Inflammatory macrophage treated with lipopolysaccharide for 1 hour (primary cell): ENCODE measurements around the gene CDPF1.

Source experiments
- DNase-seq, 2 donors: peaks; one replicate each; pipeline ENCODE4 v3.0.0-alpha.2; 2020 to 2022

Gene CDPF1

DNA sequence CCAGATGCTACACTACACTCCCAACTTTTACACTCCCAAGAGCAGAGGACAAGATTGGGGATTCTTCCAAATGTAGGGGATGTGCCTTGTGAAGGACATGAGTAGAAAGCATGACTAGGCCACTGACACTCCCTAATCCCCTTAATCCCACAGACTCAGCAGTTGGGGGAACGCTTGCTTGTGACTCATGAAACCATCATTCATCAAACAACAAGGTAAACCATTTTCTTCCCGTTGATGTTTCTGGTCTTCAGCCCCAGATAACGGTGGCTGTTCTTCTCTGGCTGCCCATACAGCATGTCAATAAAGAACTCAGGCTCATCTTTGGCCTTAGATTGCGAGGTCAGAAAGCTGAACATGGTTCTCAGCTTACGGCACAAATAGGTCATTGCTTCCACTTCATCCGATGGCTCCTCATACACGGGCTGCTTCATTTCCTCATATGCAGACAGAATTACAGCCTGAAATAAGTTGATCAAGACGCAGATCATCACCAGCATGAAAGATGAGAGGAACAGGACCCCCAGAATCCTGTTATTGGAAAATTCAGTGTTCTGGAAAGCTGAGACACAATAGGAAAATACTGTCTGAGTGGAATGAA, 6.4 kb upstream of the CDPF1 start:
- DNase-seq: no peak

DNA sequence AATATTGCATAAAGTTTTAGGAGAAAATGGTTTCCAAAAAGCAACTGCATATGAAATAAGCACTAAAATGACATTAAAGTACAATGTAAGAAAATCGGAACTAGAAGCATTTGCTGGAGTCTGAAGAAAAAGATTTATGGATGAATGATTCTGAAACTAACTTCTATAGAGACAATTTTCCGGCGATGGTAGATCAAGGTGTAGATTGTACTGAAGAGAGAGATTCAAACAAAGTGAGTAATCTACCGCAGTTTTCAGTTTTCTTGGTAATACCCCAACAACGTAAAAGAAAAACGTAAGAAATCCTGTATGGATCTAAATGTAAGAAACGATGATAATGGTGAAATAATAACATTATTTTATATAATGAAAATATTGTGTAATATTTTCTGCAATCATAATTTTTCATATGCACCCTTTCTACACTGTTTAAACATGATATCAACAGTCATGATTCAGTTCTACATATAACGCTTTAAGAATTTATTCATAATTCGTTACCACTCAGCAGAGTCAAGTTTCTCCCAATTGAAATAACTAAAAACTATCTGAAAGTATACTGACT, 1.8 kb upstream of the CDPF1 start:
- no peak for DNase-seq

DNA sequence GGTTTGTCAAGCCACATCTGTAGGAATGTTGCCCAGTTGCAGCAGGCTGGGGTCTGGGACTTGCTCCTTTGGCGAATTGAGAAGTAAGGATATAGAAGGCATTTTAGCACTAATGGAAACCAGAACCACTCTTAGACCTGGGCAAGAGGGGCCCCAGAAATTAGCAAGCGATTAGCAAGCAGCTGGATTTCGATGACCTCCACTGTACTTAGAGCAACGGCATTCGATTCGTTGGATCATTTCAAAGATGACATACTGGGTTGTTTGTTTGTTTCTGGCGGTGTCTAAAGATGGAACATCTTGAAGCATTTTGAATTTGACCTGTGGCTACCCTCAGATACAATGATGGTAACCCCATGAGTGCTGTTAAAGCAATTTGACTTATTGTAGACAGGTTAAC, 1.2 kb upstream of the CDPF1 start:
- DNase-seq: no peak

DNA sequence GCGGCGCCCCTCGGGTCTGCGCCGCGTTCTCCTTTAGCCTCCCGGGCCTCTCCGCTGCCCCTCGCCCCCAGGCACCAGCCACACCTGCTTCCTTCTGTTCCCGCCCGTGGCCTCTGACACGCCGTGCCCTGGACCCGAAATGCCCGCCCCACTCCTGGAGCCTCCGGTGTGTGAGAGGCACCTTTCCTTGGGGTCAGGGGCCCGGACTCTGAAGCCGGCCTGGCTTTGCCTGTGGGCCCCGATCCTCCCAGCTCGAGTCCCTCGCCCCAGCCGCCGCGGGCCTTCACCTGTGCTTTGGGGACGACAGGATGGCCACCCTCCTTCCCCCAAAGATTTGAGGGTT, 661 bp upstream of the CDPF1 start:
- no peak for DNase-seq

DNA sequence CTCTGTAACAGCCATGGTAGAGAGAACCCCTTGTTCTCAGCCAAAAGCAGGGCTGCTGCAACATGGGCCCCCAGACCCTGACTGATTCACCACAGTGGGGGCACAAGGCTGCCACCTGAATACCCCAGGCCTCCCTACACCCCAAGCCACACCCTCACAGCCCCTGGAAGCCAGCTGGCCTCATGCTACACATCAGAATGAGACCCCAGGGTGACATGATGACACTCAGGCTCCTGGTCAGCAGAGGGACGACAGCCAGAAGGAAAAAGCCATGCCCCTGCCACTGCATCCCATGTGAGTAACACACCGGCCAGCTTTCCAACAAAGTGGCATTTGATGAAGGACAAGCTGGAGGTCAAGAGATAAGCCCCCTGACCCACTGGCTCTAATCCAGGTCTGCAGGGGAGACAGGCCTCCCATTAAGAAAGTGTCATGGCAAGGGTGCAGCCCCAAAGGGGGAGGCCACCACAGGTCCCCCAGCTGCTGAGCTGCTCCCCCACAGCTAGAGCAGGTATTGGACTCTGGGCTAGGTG, 2.6 kb downstream of the CDPF1 start:
- no peak for DNase-seq

DNA sequence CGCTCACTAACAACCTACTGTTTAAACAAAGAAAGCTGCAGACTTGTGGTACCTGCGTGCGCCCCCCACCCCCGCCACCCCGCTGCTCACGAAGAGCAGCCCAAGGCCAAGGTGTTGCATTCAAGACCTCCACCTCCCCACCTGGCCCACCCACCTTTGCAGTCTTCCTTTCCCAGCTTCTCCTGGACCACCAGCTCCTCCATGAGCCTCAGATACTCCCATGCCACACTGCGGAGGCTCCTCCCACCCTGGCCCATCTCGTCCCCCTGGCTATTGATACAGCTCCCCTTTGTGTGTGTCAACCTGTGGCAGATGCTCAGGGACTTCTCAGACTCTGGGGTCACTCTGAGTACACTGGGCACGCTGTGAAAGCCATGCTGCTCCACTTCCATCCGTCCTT, 3.9 kb downstream of the CDPF1 start:
- no peak for DNase-seq

DNA sequence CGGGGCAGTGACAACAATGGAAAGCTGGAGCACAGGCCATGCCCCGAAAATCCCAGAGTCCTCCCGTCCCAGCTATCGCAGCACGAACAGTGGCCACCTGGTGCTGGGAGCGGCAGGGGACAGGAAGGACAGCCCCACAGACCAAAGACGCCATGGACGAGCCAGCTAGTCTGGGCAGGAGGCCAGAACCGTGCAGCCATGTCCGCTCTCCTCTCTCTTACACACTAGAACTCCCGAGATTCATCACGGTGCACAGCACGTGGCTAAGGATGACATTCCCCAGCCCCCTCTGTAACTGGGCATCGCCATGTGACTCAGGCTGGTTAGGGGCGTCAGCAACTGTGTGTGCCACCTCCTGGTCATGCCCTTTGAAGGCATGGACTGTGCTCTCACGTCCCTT, 4.6 kb downstream of the CDPF1 start:
- no peak for DNase-seq

DNA sequence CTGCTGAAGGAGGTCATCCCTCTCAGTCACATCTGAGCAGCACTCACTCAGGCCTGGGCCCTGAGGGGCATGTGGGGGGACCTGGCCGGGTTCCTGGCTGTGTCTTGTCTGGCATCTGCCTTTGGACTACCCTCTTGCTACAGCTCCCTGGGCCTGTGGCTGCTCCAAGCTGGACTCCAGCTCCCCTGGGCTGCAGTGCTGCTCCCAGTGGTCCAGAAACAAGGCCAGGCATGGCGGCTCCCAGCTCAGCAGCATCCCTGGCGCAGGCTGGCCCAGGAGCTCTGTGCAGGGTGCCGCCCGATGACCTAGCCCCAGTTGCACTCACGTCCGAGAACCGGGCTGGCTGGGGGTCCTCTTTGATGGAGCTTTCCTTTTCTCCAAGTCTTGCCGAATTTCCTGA, 5.3 kb downstream of the CDPF1 start:
- no peak for DNase-seq

DNA sequence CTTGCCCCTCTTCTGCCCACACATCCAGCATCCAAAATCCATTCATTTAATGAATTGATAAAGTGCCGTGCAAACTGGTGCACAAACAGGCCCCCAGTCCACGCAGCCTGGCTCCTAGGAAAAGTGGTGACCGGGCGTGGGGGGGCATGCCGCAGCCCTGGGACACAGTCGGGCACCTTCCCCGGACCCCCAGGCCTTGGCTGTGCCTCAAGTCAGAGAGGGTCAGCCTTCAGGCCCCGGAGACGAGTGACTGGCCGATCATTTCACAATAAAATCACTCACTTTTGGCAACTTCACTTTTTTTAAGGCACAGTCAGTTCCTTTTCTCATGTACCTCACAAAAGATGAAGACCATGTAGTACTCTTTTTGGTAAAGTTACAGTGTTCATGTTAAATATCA, 8.0 kb downstream of the CDPF1 start:
- DNase-seq: peak; percentile 29 to 31

DNA sequence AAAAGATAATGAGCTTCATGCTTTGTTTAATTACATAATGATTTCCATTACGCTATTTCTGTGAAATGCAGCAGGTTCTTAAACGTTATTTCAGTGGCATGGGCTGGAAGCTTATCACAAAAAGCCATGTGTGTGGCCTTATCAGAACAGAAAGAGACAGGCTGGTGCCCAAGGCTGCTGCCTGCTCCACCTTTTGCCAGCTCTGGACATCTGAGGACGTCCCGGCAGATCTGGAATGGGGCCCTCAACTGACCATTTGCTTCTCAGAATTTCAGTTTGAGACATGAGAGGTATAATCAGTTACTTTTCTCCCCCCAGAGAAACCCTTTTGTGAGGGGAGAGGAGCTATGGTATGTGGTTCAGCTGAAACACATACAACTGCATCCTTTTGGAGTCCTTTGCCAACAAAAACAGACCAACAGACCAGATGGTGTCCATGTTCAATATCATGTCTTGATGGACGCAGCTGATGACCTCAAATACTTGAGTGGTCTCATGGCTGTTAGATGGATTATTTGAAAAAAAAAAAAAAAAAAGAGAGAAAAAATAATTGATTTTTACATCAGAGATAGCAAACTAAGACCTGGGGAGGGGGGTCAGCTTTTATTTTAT, 8.6 kb downstream of the CDPF1 start:
- no peak for DNase-seq

DNA sequence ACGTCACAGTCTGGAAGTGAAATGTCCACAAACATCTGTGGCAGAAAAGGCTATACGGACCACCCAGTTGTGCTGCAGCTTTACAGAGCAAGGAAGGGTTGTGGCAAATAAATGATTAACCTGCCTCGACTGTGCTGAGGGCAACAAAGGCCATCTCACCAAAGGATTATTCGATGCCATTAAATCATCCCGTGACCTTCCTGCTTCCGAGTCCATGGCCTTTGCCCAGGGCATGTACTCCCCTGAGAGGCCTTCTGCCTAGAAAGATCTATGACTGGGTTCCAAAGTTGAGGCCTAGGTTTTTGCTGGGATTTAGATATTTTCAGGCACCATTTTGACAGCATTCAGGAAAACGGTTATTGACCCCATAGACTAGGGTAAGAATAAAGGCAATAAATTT, 9.2 kb downstream of the CDPF1 start:
- no peak for DNase-seq

DNA sequence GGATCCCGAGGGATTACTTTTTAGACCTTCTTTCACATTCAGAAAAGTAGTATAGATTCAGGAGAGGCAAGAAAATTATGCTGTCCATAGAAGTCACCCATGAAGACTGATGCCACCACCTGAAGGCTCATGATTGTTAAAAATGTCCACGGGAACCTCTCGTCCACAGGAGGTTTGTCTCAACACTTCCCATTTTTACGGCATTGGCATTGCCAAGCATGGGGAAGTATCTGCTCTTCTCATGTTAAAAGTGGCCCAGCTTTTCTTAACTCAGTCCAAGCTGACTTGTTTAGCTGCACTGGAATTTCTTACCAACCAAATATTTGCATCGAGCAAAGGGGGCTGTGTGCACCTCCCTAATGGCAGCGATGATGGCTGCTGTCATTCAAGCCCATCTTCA, 9.6 kb downstream of the CDPF1 start:
- peak; percentile 13 to 22 for DNase-seq

DNA sequence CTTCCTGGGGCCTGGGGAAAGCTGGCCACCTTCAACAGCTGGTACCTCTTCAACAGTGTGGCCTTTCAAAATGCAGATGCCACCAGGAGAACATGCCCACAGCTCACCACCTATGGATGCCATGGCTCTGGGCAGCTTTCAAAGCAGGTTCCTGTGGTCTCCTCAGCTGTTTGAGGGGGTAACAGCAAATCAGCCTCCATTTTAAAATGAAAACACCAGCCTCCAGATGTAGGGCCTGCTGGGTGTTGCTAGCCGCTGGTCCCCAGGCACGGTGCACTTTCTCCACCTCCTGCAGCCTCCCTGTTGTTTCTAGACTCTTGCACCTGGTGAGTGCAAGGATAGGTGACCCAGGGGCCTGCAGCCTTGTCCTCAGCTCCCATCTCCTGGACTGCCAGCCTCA, 10.0 kb downstream of the CDPF1 start:
- DNase-seq: no peak

DNA sequence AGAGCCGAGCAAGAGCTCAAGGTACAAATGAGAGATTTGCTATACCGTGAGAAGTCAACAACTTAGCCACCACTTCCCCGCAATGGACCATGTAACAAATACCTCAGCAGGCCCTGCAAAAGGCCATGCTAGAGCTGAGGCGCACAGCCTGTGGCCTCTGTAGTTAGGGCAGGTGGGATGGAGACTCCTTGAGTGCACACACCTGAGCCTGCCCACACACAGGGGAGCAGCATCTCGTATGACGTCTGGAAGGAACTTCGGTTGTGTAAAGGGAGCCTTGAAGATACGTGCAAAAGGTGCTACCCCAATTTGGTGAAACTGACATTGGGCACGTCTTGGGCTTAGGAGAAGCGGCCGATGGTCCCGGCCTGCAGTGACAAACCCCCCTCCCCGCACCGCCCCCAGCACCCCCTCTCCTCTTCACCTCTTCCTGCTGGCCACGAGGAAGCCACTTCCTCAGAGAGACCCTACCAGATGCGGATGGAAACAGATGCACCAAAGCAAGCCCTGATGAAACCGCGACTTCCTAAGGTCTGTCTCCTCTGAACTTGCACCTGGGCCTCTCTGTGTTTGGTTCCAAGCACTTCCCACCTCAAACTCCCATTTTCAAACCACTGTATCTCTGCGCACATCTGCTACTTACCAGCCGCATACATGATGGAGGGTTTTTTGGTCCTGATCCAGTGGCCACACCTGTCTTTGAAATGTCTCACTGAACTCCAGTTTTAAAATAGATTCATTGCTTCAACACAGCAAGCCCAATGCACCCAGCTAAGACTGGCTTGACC, 10.6 kb downstream of the CDPF1 start:
- DNase-seq: no peak

DNA sequence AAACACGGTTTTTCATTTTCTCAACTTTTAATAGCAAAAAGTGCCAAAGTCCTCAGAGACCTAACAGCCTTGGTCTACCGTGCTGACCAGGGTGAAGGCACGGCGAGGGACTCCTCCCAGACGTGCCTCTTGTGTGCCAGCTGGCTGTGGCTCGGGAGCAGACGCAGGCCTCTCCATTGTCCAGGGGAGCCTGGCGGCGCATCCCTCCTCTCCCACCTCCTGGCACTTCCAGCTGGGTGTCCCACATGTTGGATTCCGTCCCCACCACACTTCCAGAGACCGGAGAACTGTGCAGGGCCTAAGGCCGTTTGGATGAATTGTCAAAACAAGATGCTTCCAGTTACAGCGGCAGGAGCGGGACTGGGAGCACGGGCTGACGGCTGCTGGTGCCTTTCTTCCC, 11.6 kb downstream of the CDPF1 start:
- no peak for DNase-seq

DNA sequence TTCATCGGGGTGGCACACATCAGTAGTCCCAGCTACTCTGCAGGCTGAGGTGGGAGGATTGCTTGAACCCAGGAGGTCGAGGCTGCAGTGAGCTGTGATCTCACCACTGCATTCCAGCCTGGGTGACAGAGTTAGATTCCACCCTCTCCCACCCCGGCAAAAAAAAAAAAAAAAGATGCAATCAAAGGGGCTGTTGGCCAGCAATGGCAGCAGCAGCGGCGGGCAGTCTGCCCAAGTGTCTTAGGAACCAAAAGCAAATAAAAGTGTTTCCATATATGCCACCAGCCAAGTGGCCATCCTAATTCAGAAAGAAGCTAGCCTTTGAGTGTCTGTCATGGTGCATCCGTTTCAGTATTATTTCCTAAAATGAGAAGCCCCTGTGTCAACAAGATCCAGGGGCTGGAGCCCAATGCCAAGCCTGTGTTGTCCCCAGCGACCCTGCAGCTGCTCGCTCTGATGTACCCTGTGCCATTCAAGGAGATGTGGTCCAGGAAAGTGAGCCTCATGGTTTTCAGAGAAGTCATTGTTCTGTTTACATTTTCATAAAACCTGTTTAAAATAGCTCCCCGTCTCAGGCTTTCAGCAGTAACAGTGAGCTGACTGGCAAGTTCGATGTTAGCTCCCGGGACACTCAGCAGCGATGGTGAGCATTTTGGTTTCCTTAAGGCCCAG, 12.5 kb downstream of the CDPF1 start:
- no peak for DNase-seq

DNA sequence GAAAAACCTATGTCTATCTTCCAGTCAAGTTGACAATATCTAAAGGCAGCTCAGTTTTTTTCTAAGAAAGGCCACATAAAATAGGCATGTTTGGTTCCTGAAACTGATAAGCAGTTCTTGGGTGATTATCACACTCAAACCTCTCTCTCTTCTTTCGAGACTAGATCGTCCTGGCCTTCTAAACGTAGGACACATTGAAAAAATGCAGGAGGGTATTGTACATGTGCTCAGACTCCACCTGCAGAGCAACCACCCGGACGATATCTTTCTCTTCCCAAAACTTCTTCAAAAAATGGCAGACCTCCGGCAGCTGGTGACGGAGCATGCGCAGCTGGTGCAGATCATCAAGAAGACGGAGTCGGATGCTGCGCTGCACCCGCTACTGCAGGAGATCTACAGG, 15.1 kb downstream of the CDPF1 start:
- no peak for DNase-seq

DNA sequence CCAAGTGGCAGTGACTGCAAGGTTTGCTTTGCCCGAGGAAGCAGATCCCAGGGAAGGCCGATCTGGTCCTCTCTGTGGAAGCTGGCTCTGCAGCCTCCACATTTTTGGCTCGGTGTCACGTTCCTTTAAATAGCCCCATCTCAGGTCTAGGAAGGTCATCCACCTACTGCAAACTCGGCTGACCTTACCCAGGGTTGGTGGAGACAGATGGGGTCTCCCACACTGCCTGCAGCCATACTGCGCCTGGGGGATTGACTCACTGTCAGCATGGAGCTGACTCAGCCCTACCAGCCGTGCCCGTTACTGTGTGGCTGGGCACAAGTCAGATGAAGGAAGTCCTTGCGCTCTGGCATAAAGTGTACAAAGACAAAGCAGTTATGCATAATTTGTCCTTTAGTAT, 16.9 kb downstream of the CDPF1 start:
- DNase-seq: peak; percentile 42 to 82

DNA sequence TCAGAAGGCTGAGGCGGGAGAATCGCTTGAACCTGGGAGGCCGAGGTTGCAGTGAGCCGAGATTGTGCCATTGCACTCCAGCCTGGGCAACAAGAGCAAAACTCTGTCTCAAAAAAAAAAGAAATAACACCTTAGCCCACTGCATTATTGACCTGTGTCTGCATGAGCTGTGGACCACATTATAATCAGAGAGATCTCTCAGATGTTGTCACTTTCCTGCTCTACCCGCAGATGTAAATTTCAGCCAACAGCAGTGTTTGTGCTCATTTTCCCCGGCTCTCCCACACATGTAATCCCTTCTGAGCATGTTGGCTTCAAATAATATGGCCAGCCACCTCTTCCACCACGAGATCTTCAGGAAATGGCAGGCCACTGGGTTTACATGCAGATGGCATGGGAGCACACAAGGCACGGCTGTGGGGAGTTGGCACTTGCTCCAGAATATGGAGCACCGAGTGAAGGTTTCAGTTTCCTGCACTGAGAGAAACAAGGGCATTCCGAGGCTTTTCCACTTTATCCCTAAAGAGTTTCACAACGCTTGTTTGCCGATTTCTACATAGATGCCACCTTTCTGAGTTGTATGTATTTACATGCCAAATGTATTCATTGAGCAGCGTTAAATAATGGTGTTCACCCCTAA, 19.7 kb downstream of the CDPF1 start:
- no peak for DNase-seq

DNA sequence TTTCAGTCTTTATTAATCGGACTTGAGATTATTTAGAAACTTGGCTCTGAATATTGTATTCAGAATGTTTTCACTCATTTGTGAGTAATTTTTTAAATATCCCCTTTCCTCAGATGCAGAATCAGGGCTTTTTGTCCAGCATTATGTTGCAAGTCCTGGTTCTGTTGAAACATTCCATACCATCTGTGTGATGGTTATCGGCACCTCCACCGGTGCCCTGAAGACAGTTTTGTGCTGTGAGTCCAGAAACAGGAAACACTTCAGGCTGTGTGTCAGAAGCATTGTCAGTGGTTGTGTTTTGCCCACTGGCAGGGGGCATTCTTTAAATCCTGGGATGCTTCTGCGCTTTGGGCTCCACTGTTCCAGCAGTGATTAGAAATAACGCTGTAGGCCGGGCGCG, 20.4 kb downstream of the CDPF1 start:
- no peak for DNase-seq

DNA sequence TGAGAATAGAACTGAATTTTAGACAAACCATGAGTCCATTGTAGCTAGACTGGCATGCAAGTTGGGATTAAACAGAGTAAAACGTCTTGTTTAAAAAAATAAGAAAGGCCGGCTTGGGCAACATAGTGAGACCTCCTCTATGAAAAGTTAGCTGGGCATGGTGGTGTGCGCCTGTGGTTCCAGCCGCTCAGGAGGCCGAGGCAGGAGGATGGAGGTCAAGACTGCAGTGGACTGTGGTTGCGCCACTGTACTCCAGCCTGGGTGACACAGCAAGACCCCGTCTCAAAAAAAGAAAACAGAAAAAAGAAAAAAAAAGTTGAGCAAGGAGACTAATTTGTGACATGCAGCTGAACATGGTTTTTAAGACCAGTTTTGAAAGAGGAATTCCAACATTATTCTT, 23.5 kb downstream of the CDPF1 start:
- DNase-seq: no peak

DNA sequence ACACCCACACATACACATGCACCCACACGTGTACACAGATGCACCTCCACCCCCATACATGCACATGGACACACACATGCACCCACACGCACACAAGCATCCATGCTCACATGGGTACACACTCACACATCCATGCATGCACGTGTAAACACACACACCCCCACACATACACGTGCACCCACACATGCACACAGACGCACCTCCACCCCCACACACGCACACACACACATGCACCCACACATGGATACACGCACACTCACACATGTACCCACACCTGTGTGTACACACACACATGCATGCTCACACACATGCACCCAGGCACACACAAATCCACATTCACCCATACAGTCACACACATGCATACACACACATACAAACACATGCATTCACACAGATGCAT, 24.5 kb downstream of the CDPF1 start:
- DNase-seq: no peak

DNA sequence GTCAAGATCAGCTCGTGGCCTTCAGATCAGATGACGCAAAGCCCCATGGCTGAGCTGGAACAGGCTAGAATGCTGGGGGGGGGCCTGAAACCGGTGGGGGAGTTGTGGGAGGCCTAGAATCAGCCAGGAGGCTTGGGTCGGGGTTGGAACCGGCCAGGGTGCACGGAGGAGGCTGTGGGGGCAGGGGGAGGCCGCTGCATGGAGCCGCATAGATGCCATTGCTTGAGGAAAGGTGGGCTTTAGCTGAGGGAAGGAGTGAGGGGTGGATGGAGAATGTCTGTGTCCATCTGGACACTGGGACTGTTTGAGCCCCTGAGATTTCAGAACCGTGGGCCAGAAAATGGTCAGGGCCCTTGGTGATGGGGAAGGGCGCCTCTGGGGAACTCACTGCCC, 25.2 kb downstream of the CDPF1 start:
- no peak for DNase-seq
